ENCODE data around the gene AGGF1. TPM values are rescaled to one million over a fixed set of nuclear protein-coding genes. Genes with fewer than 3 reads are reported as not detected.
A peak's percentile ranks its signal among the peaks of the same experiment; 100 is the strongest.

Gene AGGF1
- total and polyA plus RNA-seq, 2 donors, result 15.3 to 24.8 TPM

GRCh38 chr5:77016962-77017361 is 13.2 kb upstream of the AGGF1 start:
- no peak overlapping the region for H3K4me3 ChIP-seq (ENCODE audit: low read length in 2 of 2)
- H3K27ac ChIP-seq (ENCODE audit: low read depth in 1 of 2, low read length in 1 of 2), result no peak overlapping the region
- 94% methylated on average over 1 of the region's 1 CpG for WGBS
- DNase-seq (ENCODE audit: low read depth in 6 of 9, low spot score in 9 of 9), result no peak
- H3K9me3 ChIP-seq (ENCODE audit: control insufficient read depth in 2 of 2, insufficient read depth in 1 of 2, low read length in 1 of 2), result no peaks in the 10 kb centered on the region
- H3K36me3 ChIP-seq (ENCODE audit: control insufficient read depth in 2 of 2, insufficient read depth in 2 of 2, low read length in 1 of 2), result no peaks in the 10 kb centered on the region
- no peaks in the 10 kb centered on the region for H3K27me3 ChIP-seq (ENCODE audit: control insufficient read depth in 2 of 2, insufficient read depth in 1 of 2, low read length in 1 of 2)
- no peaks in the 10 kb centered on the region for H3K4me1 ChIP-seq (ENCODE audit: control insufficient read depth in 2 of 2, insufficient read depth in 2 of 2, low read length in 2 of 2)

- no peaks in the 10 kb centered on the region for H3K36me3 ChIP-seq (ENCODE audit: control insufficient read depth in 2 of 2, insufficient read depth in 2 of 2, low read length in 1 of 2)
- 95% methylated on average over 4 of the region's 4 CpGs for WGBS
- DNase-seq (ENCODE audit: low read depth in 6 of 9, low spot score in 9 of 9), result no peak
- no peaks in the 10 kb centered on the region for H3K27me3 ChIP-seq (ENCODE audit: control insufficient read depth in 2 of 2, insufficient read depth in 1 of 2, low read length in 1 of 2)
- no peak overlapping the region for H3K27ac ChIP-seq (ENCODE audit: low read depth in 1 of 2, low read length in 1 of 2)
- H3K9me3 ChIP-seq (ENCODE audit: control insufficient read depth in 2 of 2, insufficient read depth in 1 of 2, low read length in 1 of 2), result no peaks in the 10 kb centered on the region
- no peaks in the 10 kb centered on the region for H3K4me1 ChIP-seq (ENCODE audit: control insufficient read depth in 2 of 2, insufficient read depth in 2 of 2, low read length in 2 of 2)
- H3K4me3 ChIP-seq (ENCODE audit: low read length in 2 of 2), result no peak overlapping the region
These were observed 12.5 kb upstream of the AGGF1 start for GRCh38 chr5:77017668-77018067.

- WGBS, result 83% methylated on average over 7 of the region's 7 CpGs
- Histone ChIP-seq H3K4me3 (ENCODE audit: low read length in 2 of 2) (no peak overlapping the region), H3K27me3 (ENCODE audit: control insufficient read depth in 2 of 2, insufficient read depth in 1 of 2, low read length in 1 of 2) (no peaks in the 10 kb centered on the region), H3K27ac (ENCODE audit: low read depth in 1 of 2, low read length in 1 of 2) (no peak overlapping the region), H3K4me1 (ENCODE audit: control insufficient read depth in 2 of 2, insufficient read depth in 2 of 2, low read length in 2 of 2) (no peaks in the 10 kb centered on the region), H3K9me3 (ENCODE audit: control insufficient read depth in 2 of 2, insufficient read depth in 1 of 2, low read length in 1 of 2) (no peaks in the 10 kb centered on the region), H3K36me3 (ENCODE audit: control insufficient read depth in 2 of 2, insufficient read depth in 2 of 2, low read length in 1 of 2) (no peaks in the 10 kb centered on the region)
- no peak for DNase-seq (ENCODE audit: low read depth in 6 of 9, low spot score in 9 of 9)
These were observed 7.4 kb upstream of the AGGF1 start for GRCh38 chr5:77022511-77023417.

- Histone ChIP-seq H3K4me1 (ENCODE audit: control insufficient read depth in 2 of 2, insufficient read depth in 2 of 2, low read length in 2 of 2) (no peaks in the 10 kb centered on the region), H3K4me3 (ENCODE audit: low read length in 2 of 2) (no peak overlapping the region), H3K27ac (ENCODE audit: low read depth in 1 of 2, low read length in 1 of 2) (no peak overlapping the region), H3K36me3 (ENCODE audit: control insufficient read depth in 2 of 2, insufficient read depth in 2 of 2, low read length in 1 of 2) (no peaks in the 10 kb centered on the region), H3K27me3 (ENCODE audit: control insufficient read depth in 2 of 2, insufficient read depth in 1 of 2, low read length in 1 of 2) (no peaks in the 10 kb centered on the region), H3K9me3 (ENCODE audit: control insufficient read depth in 2 of 2, insufficient read depth in 1 of 2, low read length in 1 of 2) (peaks cover 9 to 13% of the 10 kb centered on the region in 2 donors)
- 25% methylated on average over 1 of the region's 1 CpG for WGBS
- DNase-seq (ENCODE audit: low read depth in 6 of 9, low spot score in 9 of 9), result no peak
These were observed 5.7 kb upstream of the AGGF1 start for GRCh38 chr5:77024490-77024889.

- Histone ChIP-seq H3K4me1 (ENCODE audit: control insufficient read depth in 2 of 2, insufficient read depth in 2 of 2, low read length in 2 of 2) (peaks cover 10 to 14% of the 10 kb centered on the region in 2 donors), H3K27me3 (ENCODE audit: control insufficient read depth in 2 of 2, insufficient read depth in 1 of 2, low read length in 1 of 2) (no peaks in the 10 kb centered on the region), H3K27ac (ENCODE audit: low read depth in 1 of 2, low read length in 1 of 2) (no peak overlapping the region), H3K4me3 (ENCODE audit: low read length in 2 of 2) (no peak overlapping the region), H3K36me3 (ENCODE audit: control insufficient read depth in 2 of 2, insufficient read depth in 2 of 2, low read length in 1 of 2) (no peaks in the 10 kb centered on the region), H3K9me3 (ENCODE audit: control insufficient read depth in 2 of 2, insufficient read depth in 1 of 2, low read length in 1 of 2) (peaks cover 10 to 20% of the 10 kb centered on the region in 2 donors)
- over 99% methylated on average over 4 of the region's 4 CpGs for WGBS
- DNase-seq (ENCODE audit: low read depth in 6 of 9, low spot score in 9 of 9), result no peak
These were observed 1.4 kb upstream of the AGGF1 start for GRCh38 chr5:77028631-77029375.

- H3K27ac ChIP-seq (ENCODE audit: low read depth in 1 of 2, low read length in 1 of 2), result no peak overlapping the region
- peak in 1 of 9 donors; percentile 5 for DNase-seq (ENCODE audit: low read depth in 6 of 9, low spot score in 9 of 9)
- no peaks in the 10 kb centered on the region for H3K27me3 ChIP-seq (ENCODE audit: control insufficient read depth in 2 of 2, insufficient read depth in 1 of 2, low read length in 1 of 2)
- H3K4me3 ChIP-seq (ENCODE audit: low read length in 2 of 2), result no peak overlapping the region
- H3K4me1 ChIP-seq (ENCODE audit: control insufficient read depth in 2 of 2, insufficient read depth in 2 of 2, low read length in 2 of 2), result peaks cover 10 to 14% of the 10 kb centered on the region in 2 donors
- 96% methylated on average over 2 of the region's 2 CpGs for WGBS
- H3K9me3 ChIP-seq (ENCODE audit: control insufficient read depth in 2 of 2, insufficient read depth in 1 of 2, low read length in 1 of 2), result peaks cover 10 to 20% of the 10 kb centered on the region in 2 donors
- H3K36me3 ChIP-seq (ENCODE audit: control insufficient read depth in 2 of 2, insufficient read depth in 2 of 2, low read length in 1 of 2), result no peaks in the 10 kb centered on the region
These were observed 773 bp upstream of the AGGF1 start for GRCh38 chr5:77029376-77029885.

GRCh38 chr5:77031891-77032290 is 1.7 kb downstream of the AGGF1 start:
- H3K9me3 ChIP-seq (ENCODE audit: control insufficient read depth in 2 of 2, insufficient read depth in 1 of 2, low read length in 1 of 2), result peaks cover 10 to 20% of the 10 kb centered on the region in 2 donors
- peaks cover 10 to 14% of the 10 kb centered on the region in 2 donors for H3K4me1 ChIP-seq (ENCODE audit: control insufficient read depth in 2 of 2, insufficient read depth in 2 of 2, low read length in 2 of 2)
- peaks cover 5 to 12% of the 10 kb centered on the region in 2 donors for H3K36me3 ChIP-seq (ENCODE audit: control insufficient read depth in 2 of 2, insufficient read depth in 2 of 2, low read length in 1 of 2)
- no peak for DNase-seq (ENCODE audit: low read depth in 6 of 9, low spot score in 9 of 9)
- 81% methylated on average over 3 of the region's 3 CpGs for WGBS
- no peaks in the 10 kb centered on the region for H3K27me3 ChIP-seq (ENCODE audit: control insufficient read depth in 2 of 2, insufficient read depth in 1 of 2, low read length in 1 of 2)
- no peak overlapping the region for H3K4me3 ChIP-seq (ENCODE audit: low read length in 2 of 2)
- H3K27ac ChIP-seq (ENCODE audit: low read depth in 1 of 2, low read length in 1 of 2), result no peak overlapping the region

GRCh38 chr5:77032635-77033034 is 2.4 kb downstream of the AGGF1 start:
- no peak for DNase-seq (ENCODE audit: low read depth in 6 of 9, low spot score in 9 of 9)
- no peak overlapping the region for H3K27ac ChIP-seq (ENCODE audit: low read depth in 1 of 2, low read length in 1 of 2)
- H3K36me3 ChIP-seq (ENCODE audit: control insufficient read depth in 2 of 2, insufficient read depth in 2 of 2, low read length in 1 of 2), result peaks cover 9 to 17% of the 10 kb centered on the region in 2 donors
- H3K4me1 ChIP-seq (ENCODE audit: control insufficient read depth in 2 of 2, insufficient read depth in 2 of 2, low read length in 2 of 2), result peaks cover 10 to 14% of the 10 kb centered on the region in 2 donors
- H3K27me3 ChIP-seq (ENCODE audit: control insufficient read depth in 2 of 2, insufficient read depth in 1 of 2, low read length in 1 of 2), result no peaks in the 10 kb centered on the region
- no peak overlapping the region for H3K4me3 ChIP-seq (ENCODE audit: low read length in 2 of 2)
- H3K9me3 ChIP-seq (ENCODE audit: control insufficient read depth in 2 of 2, insufficient read depth in 1 of 2, low read length in 1 of 2), result peaks cover 10 to 20% of the 10 kb centered on the region in 2 donors
- 96% methylated on average over 4 of the region's 4 CpGs for WGBS

- DNase-seq (ENCODE audit: low read depth in 6 of 9, low spot score in 9 of 9), result no peak
These were observed 3.1 kb downstream of the AGGF1 start for GRCh38 chr5:77033338-77033737.

More at GRCh38 chr5:77033338-77033737, 3.1 kb downstream of the AGGF1 start:
- Histone ChIP-seq H3K27me3 (ENCODE audit: control insufficient read depth in 2 of 2, insufficient read depth in 1 of 2, low read length in 1 of 2) (no peaks in the 10 kb centered on the region), H3K36me3 (ENCODE audit: control insufficient read depth in 2 of 2, insufficient read depth in 2 of 2, low read length in 1 of 2) (peaks cover 9 to 20% of the 10 kb centered on the region in 2 donors), H3K4me3 (ENCODE audit: low read length in 2 of 2) (no peak overlapping the region), H3K27ac (ENCODE audit: low read depth in 1 of 2, low read length in 1 of 2) (no peak overlapping the region), H3K4me1 (ENCODE audit: control insufficient read depth in 2 of 2, insufficient read depth in 2 of 2, low read length in 2 of 2) (peaks cover 10 to 14% of the 10 kb centered on the region in 2 donors), H3K9me3 (ENCODE audit: control insufficient read depth in 2 of 2, insufficient read depth in 1 of 2, low read length in 1 of 2) (peaks cover 10 to 19% of the 10 kb centered on the region in 2 donors)
- WGBS, result 98% methylated on average over 5 of the region's 5 CpGs
